ENCODE results near the gene LSM3.

The LSM3 gene

DNA sequence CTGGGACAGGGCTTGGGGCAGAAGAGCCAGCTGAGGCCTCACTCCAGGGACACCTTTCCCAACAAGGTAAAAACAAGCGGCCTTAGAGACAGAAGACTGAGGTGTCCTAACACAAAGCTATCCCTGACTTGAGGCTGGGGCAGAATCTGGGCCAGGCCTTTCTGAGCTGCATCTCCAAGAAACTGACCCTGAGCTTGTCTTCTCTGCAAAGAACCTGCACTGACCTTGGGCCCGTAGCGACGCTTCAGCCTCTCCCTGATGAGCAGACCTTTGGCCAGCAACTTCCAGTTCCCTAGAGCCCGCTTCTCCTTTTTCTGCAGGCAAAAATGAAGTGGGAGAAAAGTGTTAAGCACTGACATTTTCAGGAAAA is 31.6 kb upstream of the LSM3 start:
- no peak overlapping the region for H2AFZ ChIP-seq (ENCODE audit: low read length)
- H3K79me2 ChIP-seq (ENCODE audit: insufficient read depth, low read length), result no peaks in the 10 kb centered on the region
- H3K27me3 ChIP-seq (ENCODE audit: insufficient read depth, low read length), result no peaks in the 10 kb centered on the region
- H3K4me1 ChIP-seq (ENCODE audit: insufficient read depth, low read length, severe bottlenecking), result peaks cover 12% of the 10 kb centered on the region
- peaks cover 16% of the 10 kb centered on the region; the same call in 1 of the 2 replicates for H3K36me3 ChIP-seq (ENCODE audit: insufficient read depth, low read length)
- H3K4me3 ChIP-seq (ENCODE audit: low read depth, low read length, poor library complexity, severe bottlenecking), result no peak overlapping the region
- H3F3A ChIP-seq (ENCODE audit: insufficient read depth, low read length), result no peaks in the 10 kb centered on the region
- H3K9me3 ChIP-seq (ENCODE audit: low read length), result no peaks in the 10 kb centered on the region
- H3K27ac ChIP-seq (ENCODE audit: low read depth, low read length, poor library complexity, severe bottlenecking), result no peak overlapping the region
- H4K20me1 ChIP-seq (ENCODE audit: insufficient read depth, low read length), result no peaks in the 10 kb centered on the region
- no peaks in the 10 kb centered on the region for H3K9me2 ChIP-seq (ENCODE audit: low read depth, low read length)
- no peak overlapping the region for H3K9ac ChIP-seq (ENCODE audit: low read length)
- H3K4me2 ChIP-seq (ENCODE audit: low read length), result no peak overlapping the region
- no peak for TF ChIP-seq EZH2 (IDR thresholded peaks at IDR 0.05; ENCODE audit: borderline replicate concordance, low read length)
- TF ChIP-seq, protein P1, sequence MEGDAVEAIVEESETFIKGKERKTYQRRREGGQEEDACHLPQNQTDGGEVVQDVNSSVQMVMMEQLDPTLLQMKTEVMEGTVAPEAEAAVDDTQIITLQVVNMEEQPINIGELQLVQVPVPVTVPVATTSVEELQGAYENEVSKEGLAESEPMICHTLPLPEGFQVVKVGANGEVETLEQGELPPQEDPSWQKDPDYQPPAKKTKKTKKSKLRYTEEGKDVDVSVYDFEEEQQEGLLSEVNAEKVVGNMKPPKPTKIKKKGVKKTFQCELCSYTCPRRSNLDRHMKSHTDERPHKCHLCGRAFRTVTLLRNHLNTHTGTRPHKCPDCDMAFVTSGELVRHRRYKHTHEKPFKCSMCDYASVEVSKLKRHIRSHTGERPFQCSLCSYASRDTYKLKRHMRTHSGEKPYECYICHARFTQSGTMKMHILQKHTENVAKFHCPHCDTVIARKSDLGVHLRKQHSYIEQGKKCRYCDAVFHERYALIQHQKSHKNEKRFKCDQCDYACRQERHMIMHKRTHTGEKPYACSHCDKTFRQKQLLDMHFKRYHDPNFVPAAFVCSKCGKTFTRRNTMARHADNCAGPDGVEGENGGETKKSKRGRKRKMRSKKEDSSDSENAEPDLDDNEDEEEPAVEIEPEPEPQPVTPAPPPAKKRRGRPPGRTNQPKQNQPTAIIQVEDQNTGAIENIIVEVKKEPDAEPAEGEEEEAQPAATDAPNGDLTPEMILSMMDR (IDR thresholded peaks at IDR 0.05; ENCODE audit: low read length), result no peak

DNA sequence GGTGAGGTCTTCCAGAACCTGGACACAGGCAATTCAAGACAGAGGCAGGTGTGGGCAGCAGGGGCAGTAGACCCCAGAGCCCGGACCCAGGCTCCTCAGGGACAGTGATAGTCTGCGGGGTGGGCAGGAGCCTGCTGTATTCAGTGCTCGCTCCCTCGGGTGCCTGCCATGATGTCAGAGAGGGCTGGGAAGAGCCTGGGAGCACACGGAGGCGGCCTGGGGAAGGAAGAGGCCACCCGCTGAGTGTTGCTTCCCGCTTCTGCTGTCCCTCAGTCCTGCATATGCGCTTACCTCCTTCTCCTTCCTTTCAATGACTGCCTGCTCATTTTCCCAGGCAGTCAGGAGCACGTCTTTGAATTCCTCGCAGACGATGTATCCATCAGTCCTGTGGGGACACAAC is 31.0 kb upstream of the LSM3 start:
- no peak overlapping the region for H3K9ac ChIP-seq (ENCODE audit: low read length)
- H3K79me2 ChIP-seq (ENCODE audit: insufficient read depth, low read length), result no peaks in the 10 kb centered on the region
- H3K4me1 ChIP-seq (ENCODE audit: insufficient read depth, low read length, severe bottlenecking), result peaks cover 12% of the 10 kb centered on the region
- H4K20me1 ChIP-seq (ENCODE audit: insufficient read depth, low read length), result no peaks in the 10 kb centered on the region
- peaks cover 15% of the 10 kb centered on the region; the same call in 1 of the 2 replicates for H3K36me3 ChIP-seq (ENCODE audit: insufficient read depth, low read length)
- no peak overlapping the region for H3K4me3 ChIP-seq (ENCODE audit: low read depth, low read length, poor library complexity, severe bottlenecking)
- no peak overlapping the region for H2AFZ ChIP-seq (ENCODE audit: low read length)
- TF ChIP-seq EZH2 (IDR thresholded peaks at IDR 0.05; ENCODE audit: borderline replicate concordance, low read length), result no peak
- TF ChIP-seq, protein P1 (IDR thresholded peaks at IDR 0.05; ENCODE audit: low read length), result no peak
- no peak overlapping the region for H3K27ac ChIP-seq (ENCODE audit: low read depth, low read length, poor library complexity, severe bottlenecking)
- no peak overlapping the region for H3K4me2 ChIP-seq (ENCODE audit: low read length)
- H3K9me2 ChIP-seq (ENCODE audit: low read depth, low read length), result no peaks in the 10 kb centered on the region
- no peaks in the 10 kb centered on the region for H3K9me3 ChIP-seq (ENCODE audit: low read length)
- no peaks in the 10 kb centered on the region for H3K27me3 ChIP-seq (ENCODE audit: insufficient read depth, low read length)
- no peaks in the 10 kb centered on the region for H3F3A ChIP-seq (ENCODE audit: insufficient read depth, low read length)

DNA sequence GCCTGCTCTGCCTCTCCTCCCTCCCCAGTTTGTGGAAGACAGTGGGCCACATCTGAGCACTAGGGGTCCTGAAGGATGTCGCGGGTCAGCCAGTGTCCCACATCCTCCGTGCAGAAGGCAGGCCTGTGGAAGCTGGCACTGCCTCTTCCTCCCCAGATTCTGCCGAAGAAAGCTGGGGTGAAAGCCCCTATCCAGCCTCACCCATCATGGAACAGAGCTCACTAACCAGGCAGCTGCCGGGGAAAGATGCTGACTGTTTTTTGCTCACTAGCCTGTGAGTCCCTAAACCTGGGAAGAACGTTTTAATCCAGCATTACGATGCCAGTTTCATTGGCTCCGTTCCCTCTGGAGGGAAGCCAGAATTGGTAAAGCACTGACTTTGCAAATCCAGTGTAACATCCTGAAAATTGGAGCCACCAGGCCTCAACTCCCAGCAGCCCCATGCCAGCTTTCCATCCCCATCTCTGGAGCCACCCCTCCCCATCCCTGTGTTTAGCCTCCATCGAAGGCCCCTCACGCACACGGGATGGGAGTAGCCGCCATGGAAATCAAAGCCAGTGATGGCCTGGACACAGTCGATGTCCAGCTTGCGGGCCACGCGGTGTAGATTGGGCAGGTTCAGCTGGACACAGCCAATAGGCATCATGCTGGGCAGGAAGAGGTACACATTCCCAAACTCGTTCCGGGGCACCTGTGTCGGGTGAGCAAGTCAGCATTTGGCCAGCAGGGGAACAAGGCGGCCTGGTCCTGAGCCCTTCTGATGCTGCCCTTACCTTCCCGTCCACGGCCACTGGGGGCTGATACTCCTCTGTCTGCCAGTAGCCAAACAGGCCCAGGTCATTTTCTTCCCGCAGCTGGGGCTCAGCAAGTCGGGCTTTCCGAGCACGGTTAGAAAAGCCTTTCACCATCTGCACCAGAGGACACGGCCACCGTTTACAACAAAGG is 30.3 kb upstream of the LSM3 start:
- Histone ChIP-seq H3K27ac (ENCODE audit: low read depth, low read length, poor library complexity, severe bottlenecking) (no peak overlapping the region), H2AFZ (ENCODE audit: low read length) (no peak overlapping the region), H3F3A (ENCODE audit: insufficient read depth, low read length) (no peaks in the 10 kb centered on the region), H4K20me1 (ENCODE audit: insufficient read depth, low read length) (no peaks in the 10 kb centered on the region), H3K27me3 (ENCODE audit: insufficient read depth, low read length) (no peaks in the 10 kb centered on the region), H3K9me3 (ENCODE audit: low read length) (no peaks in the 10 kb centered on the region), H3K4me3 (ENCODE audit: low read depth, low read length, poor library complexity, severe bottlenecking) (no peak overlapping the region), H3K4me1 (ENCODE audit: insufficient read depth, low read length, severe bottlenecking) (peaks cover 12% of the 10 kb centered on the region), H3K9ac (ENCODE audit: low read length) (no peak overlapping the region), H3K4me2 (ENCODE audit: low read length) (no peak overlapping the region), H3K79me2 (ENCODE audit: insufficient read depth, low read length) (no peaks in the 10 kb centered on the region), H3K9me2 (ENCODE audit: low read depth, low read length) (no peaks in the 10 kb centered on the region), H3K36me3 (ENCODE audit: insufficient read depth, low read length) (peaks cover 15% of the 10 kb centered on the region; the same call in 1 of the 2 replicates)
- TF ChIP-seq EZH2 (IDR thresholded peaks at IDR 0.05; ENCODE audit: borderline replicate concordance, low read length), result no peak
- TF ChIP-seq, protein P1 (IDR thresholded peaks at IDR 0.05; ENCODE audit: low read length), result no peak

Measured in OCI-LY1 (cell line).